Hepatocyte (in vitro differentiated cells): Measurements from ENCODE around the gene FAM229B.
"Not testable (repeated sequence)": the region's sequence is repeated elsewhere in the genome, so short reads cannot be mapped to it uniquely, and the experiment has no call there.

Experiments
- CTCF ChIP-seq: fragments of 200-600 bp; sonication (generic); IDR thresholded peaks from 2 replicates; pipeline ENCODE4 v1.5.1; 2016; ENCODE audit warnings: antibody characterized with exemption, mild to moderate bottlenecking; ENCODE audit not compliant: poor library complexity
- EZH2 ChIP-seq: fragments of 200-600 bp; sonication (generic); IDR thresholded peaks from 2 replicates; pipeline ENCODE4 v1.6.1; 2016; ENCODE audit warnings: antibody characterized with exemption, mild to moderate bottlenecking, borderline replicate concordance

- TF ChIP-seq EZH2, CTCF: not testable (repeated sequence)
Measured at GRCh38 chr6:112051251-112051740, 36.1 kb upstream of the FAM229B start.
